K562 (cell line): ENCODE measurements around the gene OBSCN. TPM values are rescaled to one million over a fixed set of nuclear protein-coding genes. Genes with fewer than 3 reads are reported as not detected.

Source experiments
- ATAC-seq: fragments of 200-7000 bp; cut with Tn5 transposase; 3 replicates; pipeline ENCODE4 v1.9.1; 2020; ENCODE audit warnings: moderate library complexity
- BruUV-seq: library from RNA; stranded (reverse); fragments of 400-500 nt; replicated peaks from 2 replicates; lab custom pipeline; 2021; lab: Mats Ljungman, UMichigan
- CTCF ChIA-PET: fragments of 300-600 bp; formaldehyde crosslinking; extraction: SDS; loops from one replicate; lab custom pipeline; 2021; ENCODE audit warnings: low intra/inter-chr PET ratio; lab: Yijun Ruan, JAX
- POLR2A ChIA-PET: fragments of 300-600, 350-650 bp; sonication (Branson Sonifier 250); formaldehyde crosslinking; extraction: SDS; loops from one replicate; lab custom pipeline; 2021; ENCODE audit warnings: antibody characterized with exemption, inconsistent platforms; lab: Yijun Ruan, JAX
- DNase-seq, 4 experiments: peaks; one replicate each; pipeline versions ENCODE4 v3.0.0 to v3.0.0-alpha.2; 2011 to 2018; ENCODE audit warnings: low spot score in 3 of 4, mixed read lengths in 3 of 4; ENCODE audit errors: extremely low read depth in 1 of 4
- FAIRE-seq: peaks from 2 replicates; lab custom pipeline; 2011; peaks lifted over from hg19 to GRCh38; lab: Jason Lieb, UNC
- H2AFZ ChIP-seq: 2 replicates; pipeline ENCODE4 v1.6.0; 2011; ENCODE audit warnings: low read depth, low read length, control low read depth, inconsistent platforms
- H3K27ac ChIP-seq: fragments of 200-600 bp; 3 replicates; pipeline ENCODE4 v1.8.0; 2011; ENCODE audit warnings: low read depth, mild to moderate bottlenecking, control low read depth, inconsistent platforms, low read length, moderate library complexity, mixed read lengths; ENCODE audit errors: extremely low read depth
- H3K27me3 ChIP-seq, 2 experiments: fragments of 300-600 bp in 1 of 2; 2 replicates in 1 of 2; 3 replicates in 1 of 2; pipeline versions ENCODE4 v1.6.0 to v1.8.0; 2011; ENCODE audit warnings: inconsistent platforms in 2 of 2, low read length in 2 of 2, mild to moderate bottlenecking in 1 of 2, mixed read lengths in 1 of 2, moderate library complexity in 1 of 2; ENCODE audit not compliant: control insufficient read depth in 2 of 2, insufficient read depth in 2 of 2
- H3K36me3 ChIP-seq: fragments of 300-600 bp; 3 replicates; pipeline ENCODE4 v1.8.0; 2011; ENCODE audit warnings: mild to moderate bottlenecking, low read length, inconsistent platforms; ENCODE audit not compliant: control insufficient read depth, insufficient read depth
- H3K4me1 ChIP-seq, 2 experiments: fragments of 200-600 bp in 1 of 2; replicated peaks in 1 of 2; 2 replicates in 1 of 2; 3 replicates in 1 of 2; pipeline versions ENCODE4 v1.5.1 to v1.8.0; 2011; ENCODE audit warnings: inconsistent platforms in 2 of 2, low read length in 2 of 2, mild to moderate bottlenecking in 1 of 2, mixed read lengths in 1 of 2, moderate library complexity in 1 of 2; ENCODE audit not compliant: control insufficient read depth in 2 of 2, insufficient read depth in 2 of 2
- H3K4me2 ChIP-seq: 2 replicates; pipeline ENCODE4 v1.6.1; 2011; ENCODE audit warnings: low read length, control low read depth, inconsistent platforms, mixed read lengths; ENCODE audit not compliant: insufficient read depth
- H3K4me3 ChIP-seq: fragments of 200-600 bp; sonication (generic), shearing (Covaris generic); 2 replicates; pipeline ENCODE4 v1.5.1; 2016; ENCODE audit warnings: control low read depth, inconsistent platforms
- H3K79me2 ChIP-seq: fragments of 200-600 bp; 3 replicates; pipeline ENCODE4 v1.8.0; 2011; ENCODE audit warnings: low read length, inconsistent platforms; ENCODE audit not compliant: control insufficient read depth, insufficient read depth
- H3K9ac ChIP-seq, 2 experiments: 2 replicates each; pipeline versions ENCODE4 v1.6.0 to v1.6.1; 2011; ENCODE audit warnings: low read depth in 2 of 2, low read length in 2 of 2, control low read depth in 1 of 2, inconsistent platforms in 1 of 2, mild to moderate bottlenecking in 1 of 2, mixed read lengths in 1 of 2; ENCODE audit not compliant: insufficient read depth in 1 of 2
- H3K9me1 ChIP-seq: one replicate; pipeline ENCODE4 v1.6.0; 2011; ENCODE audit warnings: inconsistent platforms, mild to moderate bottlenecking, low read length, moderate library complexity; ENCODE audit not compliant: control insufficient read depth, insufficient read depth
- H3K9me3 ChIP-seq: replicated peaks from 2 replicates; pipeline ENCODE4 v1.5.1; 2011; ENCODE audit warnings: low read depth, low read length, inconsistent platforms; ENCODE audit not compliant: control insufficient read depth, insufficient read depth
- H4K20me1 ChIP-seq: replicated peaks from 2 replicates; pipeline ENCODE4 v1.6.1; 2011; ENCODE audit warnings: low read length, inconsistent platforms, mixed read lengths; ENCODE audit not compliant: control insufficient read depth, insufficient read depth
- CBFB ChIP-seq: sonication (generic); formaldehyde crosslinking; IDR thresholded peaks from 2 replicates; pipeline ENCODE4 v1.4.0; 2020; ENCODE audit warnings: mild to moderate bottlenecking, missing genetic modification reagents
- MBD2 ChIP-seq: sonication (generic); IDR thresholded peaks from 2 replicates; pipeline ENCODE4 v1.6.1; 2016; ENCODE audit warnings: low read depth, borderline replicate concordance
- SMARCA5 ChIP-seq: fragments of 450-650 bp; IDR thresholded peaks from 2 replicates; pipeline ENCODE4 v1.6.1; 2016
- ZBTB7A ChIP-seq: IDR thresholded peaks from 2 replicates; pipeline ENCODE4 v1.6.1; 2011; ENCODE audit warnings: low read depth, mild to moderate bottlenecking, low read length, moderate library complexity, borderline replicate concordance; ENCODE audit not compliant: control insufficient read depth
- ZNF212 ChIP-seq: fragments of 450-650 bp; formaldehyde crosslinking; IDR thresholded peaks from 2 replicates; pipeline ENCODE4 v1.4.0; 2020; ENCODE audit warnings: mild to moderate bottlenecking
- WGBS: fragments of 100-300 bp; shearing (Covaris generic); methylation state at CpG from one replicate; pipeline ENCODE4 v1.1.6; 2016; ENCODE audit warnings: low coverage, mixed read lengths; ENCODE audit not compliant: insufficient coverage; ENCODE audit errors: missing lambda C conversion rate; 5-methylcytosine and 5-hydroxymethylcytosine counted together
- in situ Hi-C: fragments of 300-500 bp; cut with MboI; formaldehyde crosslinking; loops from 4 replicates; pipeline ENCODE4 v1.15.0; 2018; ENCODE audit warnings: inconsistent platforms, mixed read lengths
- intact Hi-C: fragments of 100-400 bp; cut with micrococcal nuclease; formaldehyde crosslinking; loops from 2 replicates; pipeline ENCODE4 v1.14.2; 2022
- polyA plus RNA-seq, 8 experiments: library from polyadenylated mRNA; depleted of rRNA in 4 of 8; stranded (reverse) in 5 of 8; unstranded in 3 of 8; fragments of >200 nt; fragmentation: Nextera tagmentation in 2 of 8; fragmentation: Illumina TruSeq in 1 of 8; extraction: Ambion mirVana in 2 of 8; extraction: Trizol in 1 of 8; gene quantifications; 2 replicates each; pipeline versions ENCODE4 v1.2.1 to v1.2.3, GENCODE V29; 2011 to 2014; ENCODE audit warnings: inconsistent platforms in 1 of 8, missing spikeins in 1 of 8
- total RNA-seq, 7 experiments: library from RNA; depleted of rRNA in 6 of 7; stranded (reverse); fragments of >200 nt in 6 of 7; fragmentation: Illumina TruSeq in 2 of 7; extraction: Trizol in 2 of 7; gene quantifications; 2 replicates each; pipeline versions ENCODE4 v1.2.1 to v1.2.3, GENCODE V29; 2011 to 2021; ENCODE audit warnings: low replicate concordance in 1 of 7
- TF ChIP-seq, protein P1 (sequence below): fragments of 200-800 bp; sonication (Bioruptor generic); IDR thresholded peaks from 2 replicates; pipeline ENCODE4 v1.6.1; 2017; ENCODE audit warnings: missing genetic modification characterization, missing compliant biosample characterization
- TF ChIP-seq, protein P2 (sequence below): fragments of 250-450 bp; sonication (Bioruptor Pico); IDR thresholded peaks from 2 replicates; pipeline ENCODE4 v1.9.0; 2021; ENCODE audit warnings: mild to moderate bottlenecking
- TF ChIP-seq, protein P3 (sequence below), 2 experiments: fragments of 450-650 bp; conservative IDR thresholded peaks; 2 replicates each; pipeline ENCODE4 v1.6.1; 2017; ENCODE audit warnings: mild to moderate bottlenecking in 2 of 2, moderate library complexity in 2 of 2
- TF ChIP-seq, protein P4 (sequence below), 3 experiments: fragments of 200-800 bp in 1 of 3; fragments of 250-450 bp in 1 of 3; fragments of 450-650 bp in 1 of 3; sonication (Bioruptor Pico) in 1 of 3; sonication (Bioruptor generic) in 1 of 3; formaldehyde crosslinking in 1 of 3; IDR thresholded peaks; 2 replicates each; pipeline versions ENCODE4 v1.6.1 to v1.8.0; 2016 to 2022; ENCODE audit warnings: mild to moderate bottlenecking in 2 of 3, missing genetic modification characterization in 2 of 3, missing compliant biosample characterization in 1 of 3, moderate library complexity in 1 of 3

OBSCN gene
- total and polyA plus RNA-seq, 9 of the 15 experiments (the other 6 are each of a cell fraction or from before 2014, with no cell fraction given) = 0.18 to 19.7 (median 3.6) TPM

DNA sequence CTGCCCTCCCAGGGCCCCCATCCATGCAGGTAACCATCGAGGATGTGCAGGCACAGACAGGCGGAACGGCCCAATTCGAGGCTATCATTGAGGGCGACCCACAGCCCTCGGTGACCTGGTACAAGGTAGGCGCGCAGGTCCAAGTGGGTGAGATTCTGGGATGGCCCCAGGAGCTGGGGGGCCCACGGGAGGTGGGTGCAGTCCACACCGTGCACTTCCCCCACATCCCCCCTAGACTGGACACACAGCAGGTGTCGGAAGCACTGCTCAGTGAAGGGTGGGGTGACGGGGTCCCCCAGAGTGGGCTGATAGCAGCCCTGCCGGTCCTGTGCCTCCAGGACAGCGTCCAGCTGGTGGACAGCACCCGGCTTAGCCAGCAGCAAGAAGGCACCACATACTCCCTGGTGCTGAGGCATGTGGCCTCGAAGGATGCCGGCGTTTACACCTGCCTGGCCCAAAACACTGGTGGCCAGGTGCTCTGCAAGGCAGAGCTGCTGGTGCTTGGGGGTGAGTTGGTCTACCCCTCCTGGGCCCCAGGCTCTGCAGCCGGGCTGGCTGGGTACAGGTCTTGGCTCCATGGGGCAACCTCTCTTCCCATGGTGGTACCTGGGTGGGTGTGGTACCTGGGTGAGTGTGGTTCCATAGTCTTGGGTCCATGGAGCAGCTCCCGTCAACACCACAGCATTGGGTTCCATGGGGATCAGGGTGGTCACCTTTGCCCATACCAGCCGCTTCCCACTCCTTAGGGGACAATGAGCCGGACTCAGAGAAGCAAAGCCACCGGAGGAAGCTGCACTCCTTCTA lies 158.4 kb downstream of the OBSCN start (continued):
- TF ChIP-seq, protein P1, sequence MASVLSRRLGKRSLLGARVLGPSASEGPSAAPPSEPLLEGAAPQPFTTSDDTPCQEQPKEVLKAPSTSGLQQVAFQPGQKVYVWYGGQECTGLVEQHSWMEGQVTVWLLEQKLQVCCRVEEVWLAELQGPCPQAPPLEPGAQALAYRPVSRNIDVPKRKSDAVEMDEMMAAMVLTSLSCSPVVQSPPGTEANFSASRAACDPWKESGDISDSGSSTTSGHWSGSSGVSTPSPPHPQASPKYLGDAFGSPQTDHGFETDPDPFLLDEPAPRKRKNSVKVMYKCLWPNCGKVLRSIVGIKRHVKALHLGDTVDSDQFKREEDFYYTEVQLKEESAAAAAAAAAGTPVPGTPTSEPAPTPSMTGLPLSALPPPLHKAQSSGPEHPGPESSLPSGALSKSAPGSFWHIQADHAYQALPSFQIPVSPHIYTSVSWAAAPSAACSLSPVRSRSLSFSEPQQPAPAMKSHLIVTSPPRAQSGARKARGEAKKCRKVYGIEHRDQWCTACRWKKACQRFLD (CRISPR knock-in tag) = no peak
- no peak for TF ChIP-seq MBD2

DNA sequence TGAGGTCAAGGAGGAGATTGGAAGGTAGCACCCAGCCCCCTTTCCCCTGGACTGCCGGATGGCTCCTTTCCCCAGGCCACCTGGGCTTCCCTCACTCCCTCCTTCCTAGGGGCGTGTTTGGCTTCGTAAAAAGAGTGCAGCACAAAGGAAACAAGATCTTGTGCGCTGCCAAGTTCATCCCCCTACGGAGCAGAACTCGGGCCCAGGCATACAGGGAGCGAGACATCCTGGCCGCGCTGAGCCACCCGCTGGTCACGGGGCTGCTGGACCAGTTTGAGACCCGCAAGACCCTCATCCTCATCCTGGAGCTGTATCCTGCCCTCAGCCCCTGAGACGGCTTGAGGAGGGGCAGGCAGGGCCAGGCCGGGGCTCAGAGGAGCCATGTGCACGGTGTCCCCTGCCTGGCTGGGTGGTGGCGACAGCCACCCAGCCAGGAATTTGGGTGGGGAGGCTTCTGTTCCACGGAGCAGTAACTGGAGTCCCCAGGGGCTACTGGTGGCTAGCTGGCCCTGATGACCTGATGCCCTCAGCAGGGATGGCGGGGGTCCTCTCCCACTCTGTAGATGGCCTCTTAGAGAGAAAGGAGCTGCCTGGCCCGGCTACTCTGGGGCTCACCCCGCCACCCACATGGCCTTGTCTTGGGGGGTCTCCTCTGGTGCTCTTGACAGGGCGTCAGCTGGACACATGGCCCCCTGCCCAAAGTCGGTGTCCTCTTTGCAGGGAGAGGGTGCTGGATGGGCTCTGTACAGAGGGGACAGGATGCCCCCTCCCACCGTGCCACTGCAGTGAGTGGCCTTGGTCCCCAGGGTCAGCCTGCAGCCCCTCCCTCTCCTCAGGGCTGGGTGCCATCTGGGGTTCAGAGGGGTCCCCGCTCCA lies 159.3 kb downstream of the OBSCN start:
- FAIRE-seq = no peak
- POLR2A ChIA-PET = interaction anchor here (0.6 to 1.8 kb wide), 4 partner anchors 10 to 89 kb away, joined by 3 to 16 read pairs (median 4); a partner anchor contains a TSS
- peak overlapping the region; percentile 81 for H3K4me2 ChIP-seq
- TF ChIP-seq ZBTB7A (peak; percentile 62; the same call in 1 of the 2 replicates), SMARCA5 (no peak), ZNF212 (CRISPR knock-in tag) (no peak), CBFB (CRISPR knock-in tag) (0 out of 2 replicates have a peak, but pooled peaks have one; percentile 16)
- TF ChIP-seq, protein P2, sequence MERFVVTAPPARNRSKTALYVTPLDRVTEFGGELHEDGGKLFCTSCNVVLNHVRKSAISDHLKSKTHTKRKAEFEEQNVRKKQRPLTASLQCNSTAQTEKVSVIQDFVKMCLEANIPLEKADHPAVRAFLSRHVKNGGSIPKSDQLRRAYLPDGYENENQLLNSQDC (CRISPR knock-in tag) = no peak
- TF ChIP-seq, protein P3, sequence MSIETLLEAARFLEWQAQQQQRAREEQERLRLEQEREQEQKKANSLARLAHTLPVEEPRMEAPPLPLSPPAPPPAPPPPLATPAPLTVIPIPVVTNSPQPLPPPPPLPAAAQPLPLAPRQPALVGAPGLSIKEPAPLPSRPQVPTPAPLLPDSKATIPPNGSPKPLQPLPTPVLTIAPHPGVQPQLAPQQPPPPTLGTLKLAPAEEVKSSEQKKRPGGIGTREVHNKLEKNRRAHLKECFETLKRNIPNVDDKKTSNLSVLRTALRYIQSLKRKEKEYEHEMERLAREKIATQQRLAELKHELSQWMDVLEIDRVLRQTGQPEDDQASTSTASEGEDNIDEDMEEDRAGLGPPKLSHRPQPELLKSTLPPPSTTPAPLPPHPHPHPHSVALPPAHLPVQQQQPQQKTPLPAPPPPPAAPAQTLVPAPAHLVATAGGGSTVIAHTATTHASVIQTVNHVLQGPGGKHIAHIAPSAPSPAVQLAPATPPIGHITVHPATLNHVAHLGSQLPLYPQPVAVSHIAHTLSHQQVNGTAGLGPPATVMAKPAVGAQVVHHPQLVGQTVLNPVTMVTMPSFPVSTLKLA (conservative IDR thresholded peaks at IDR 0.05) = no peak
- TF ChIP-seq, protein P4, sequence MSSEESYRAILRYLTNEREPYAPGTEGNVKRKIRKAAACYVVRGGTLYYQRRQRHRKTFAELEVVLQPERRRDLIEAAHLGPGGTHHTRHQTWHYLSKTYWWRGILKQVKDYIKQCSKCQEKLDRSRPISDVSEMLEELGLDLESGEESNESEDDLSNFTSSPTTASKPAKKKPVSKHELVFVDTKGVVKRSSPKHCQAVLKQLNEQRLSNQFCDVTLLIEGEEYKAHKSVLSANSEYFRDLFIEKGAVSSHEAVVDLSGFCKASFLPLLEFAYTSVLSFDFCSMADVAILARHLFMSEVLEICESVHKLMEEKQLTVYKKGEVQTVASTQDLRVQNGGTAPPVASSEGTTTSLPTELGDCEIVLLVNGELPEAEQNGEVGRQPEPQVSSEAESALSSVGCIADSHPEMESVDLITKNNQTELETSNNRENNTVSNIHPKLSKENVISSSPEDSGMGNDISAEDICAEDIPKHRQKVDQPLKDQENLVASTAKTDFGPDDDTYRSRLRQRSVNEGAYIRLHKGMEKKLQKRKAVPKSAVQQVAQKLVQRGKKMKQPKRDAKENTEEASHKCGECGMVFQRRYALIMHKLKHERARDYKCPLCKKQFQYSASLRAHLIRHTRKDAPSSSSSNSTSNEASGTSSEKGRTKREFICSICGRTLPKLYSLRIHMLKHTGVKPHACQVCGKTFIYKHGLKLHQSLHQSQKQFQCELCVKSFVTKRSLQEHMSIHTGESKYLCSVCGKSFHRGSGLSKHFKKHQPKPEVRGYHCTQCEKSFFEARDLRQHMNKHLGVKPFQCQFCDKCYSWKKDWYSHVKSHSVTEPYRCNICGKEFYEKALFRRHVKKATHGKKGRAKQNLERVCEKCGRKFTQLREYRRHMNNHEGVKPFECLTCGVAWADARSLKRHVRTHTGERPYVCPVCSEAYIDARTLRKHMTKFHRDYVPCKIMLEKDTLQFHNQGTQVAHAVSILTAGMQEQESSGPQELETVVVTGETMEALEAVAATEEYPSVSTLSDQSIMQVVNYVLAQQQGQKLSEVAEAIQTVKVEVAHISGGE (CRISPR knock-in tag; IDR thresholded peaks at IDR 0.05) = no peak

More for the DNA sequence above, 159.3 kb downstream of the OBSCN start:
- Histone ChIP-seq H4K20me1 (no peaks in the 10 kb centered on the region), H3K9me3 (no peaks in the 10 kb centered on the region), H3K79me2 (peaks cover 20% of the 10 kb centered on the region; the same call in 2 of the 3 replicates), H2AFZ (peak overlapping the region; percentile 80), H3K4me1 (peaks cover 40 to 93% of the 10 kb centered on the region in 2 experiments), H3K27me3 (no peaks in the 10 kb centered on the region), H3K27ac (peak overlapping the region; percentile 85), H3K9ac (peak overlapping the region; percentile 71 to 91; a peak in 3 of 4 replicates), H3K4me3 (peak overlapping the region; percentile 34; the same call in 1 of the 2 replicates), H3K9me1 (no peaks in the 10 kb centered on the region), H3K36me3 (no peaks in the 10 kb centered on the region)
- intact Hi-C loops = no loop called here
- in situ Hi-C loops = no loop called here
- no TSS peak for BruUV-seq
- 75% methylated on average over 24 of the region's 24 CpGs for WGBS
- CTCF ChIA-PET = interaction anchor here (0.6 kb wide), 1 partner anchor 46 kb away, joined by 4 read pairs; no protein-coding TSS in a partner anchor
- ATAC-seq (no peak), DNase-seq (no peak)
